Effector memory CD4-positive, alpha-beta T cell (primary cell): ENCODE results near the gene BCL11B.

Experiments used
- DNase-seq, 3 donors: peaks; one replicate each; pipeline ENCODE4 v3.0.0-alpha.2; 2020
- H3K27ac ChIP-seq: 2 replicates; pipeline ENCODE4 v1.7.0; 2013; ENCODE audit warnings: mild to moderate bottlenecking, low read length, moderate library complexity; ENCODE audit not compliant: insufficient read depth, poor library complexity, severe bottlenecking
- H3K27me3 ChIP-seq: replicated peaks from 2 replicates; pipeline ENCODE4 v1.7.0; 2013; ENCODE audit warnings: mild to moderate bottlenecking, low read length; ENCODE audit not compliant: insufficient read depth, control insufficient read depth, poor library complexity, severe bottlenecking
- H3K36me3 ChIP-seq: 2 replicates; pipeline ENCODE4 v1.7.0; 2013; ENCODE audit warnings: mild to moderate bottlenecking, low read length, moderate library complexity; ENCODE audit not compliant: control insufficient read depth, insufficient read depth
- H3K4me1 ChIP-seq: 2 replicates; pipeline ENCODE4 v1.7.0; 2013; ENCODE audit warnings: low read length, mild to moderate bottlenecking; ENCODE audit not compliant: control insufficient read depth, insufficient read depth, poor library complexity, severe bottlenecking
- H3K4me3 ChIP-seq: 2 replicates; pipeline ENCODE4 v1.7.0; 2013; ENCODE audit warnings: low read length, low read depth, mild to moderate bottlenecking; ENCODE audit not compliant: insufficient read depth, poor library complexity, severe bottlenecking
- H3K9me3 ChIP-seq: 2 replicates; pipeline ENCODE4 v1.7.0; 2013; ENCODE audit warnings: mild to moderate bottlenecking, low read length, moderate library complexity; ENCODE audit not compliant: control insufficient read depth

The BCL11B gene

DNA sequence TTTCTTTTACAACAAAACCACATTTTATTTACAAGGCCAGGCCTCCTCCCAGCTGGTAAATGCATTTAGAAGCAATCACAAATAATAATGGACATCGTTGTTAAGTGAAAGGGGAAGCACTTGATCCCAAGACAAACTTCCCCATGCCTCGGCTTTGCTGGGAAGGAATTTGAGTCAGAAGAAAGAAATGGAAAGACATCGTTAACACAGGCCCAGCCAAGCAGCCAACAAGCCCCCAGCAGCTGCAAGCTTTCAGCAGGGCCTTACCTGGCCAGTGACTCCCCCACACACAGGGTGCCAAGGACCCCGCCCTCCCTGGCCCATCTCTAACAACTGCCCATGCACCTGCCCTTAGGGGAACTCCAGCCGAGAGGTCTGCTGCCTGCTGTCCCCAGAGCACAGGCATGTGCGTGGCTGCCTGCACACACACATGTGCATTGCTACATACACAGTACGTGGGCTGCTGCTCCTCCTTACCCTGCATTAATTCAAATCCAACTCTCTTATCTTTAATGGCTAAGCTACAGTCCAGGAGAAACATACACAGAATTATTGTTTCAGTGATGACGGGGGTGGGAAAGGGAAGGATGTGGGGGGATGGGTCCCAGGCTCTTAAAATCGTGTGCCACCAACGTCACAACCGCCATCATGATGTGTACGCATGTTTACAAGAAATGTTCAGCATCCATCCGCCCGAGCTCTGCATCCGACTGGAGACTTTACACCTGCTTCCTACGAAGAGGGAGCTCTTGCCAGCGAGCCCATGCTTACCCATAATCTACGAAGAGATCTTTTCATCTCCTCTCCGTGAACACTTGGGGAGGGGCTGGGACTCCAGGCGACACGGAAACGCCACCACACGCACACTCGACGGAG, 9.8 kb downstream of the BCL11B start:
- peaks cover 90% of the 10 kb centered on the region for H3K4me1 ChIP-seq
- peak overlapping the region; percentile 58 for H3K4me3 ChIP-seq
- peak overlapping the region; percentile 97 for H3K27ac ChIP-seq
- no peaks in the 10 kb centered on the region for H3K27me3 ChIP-seq
- no peaks in the 10 kb centered on the region for H3K9me3 ChIP-seq
- peaks cover 3% of the 10 kb centered on the region for H3K36me3 ChIP-seq
- peak; percentile 68 to 85 (median 78) for DNase-seq

DNA sequence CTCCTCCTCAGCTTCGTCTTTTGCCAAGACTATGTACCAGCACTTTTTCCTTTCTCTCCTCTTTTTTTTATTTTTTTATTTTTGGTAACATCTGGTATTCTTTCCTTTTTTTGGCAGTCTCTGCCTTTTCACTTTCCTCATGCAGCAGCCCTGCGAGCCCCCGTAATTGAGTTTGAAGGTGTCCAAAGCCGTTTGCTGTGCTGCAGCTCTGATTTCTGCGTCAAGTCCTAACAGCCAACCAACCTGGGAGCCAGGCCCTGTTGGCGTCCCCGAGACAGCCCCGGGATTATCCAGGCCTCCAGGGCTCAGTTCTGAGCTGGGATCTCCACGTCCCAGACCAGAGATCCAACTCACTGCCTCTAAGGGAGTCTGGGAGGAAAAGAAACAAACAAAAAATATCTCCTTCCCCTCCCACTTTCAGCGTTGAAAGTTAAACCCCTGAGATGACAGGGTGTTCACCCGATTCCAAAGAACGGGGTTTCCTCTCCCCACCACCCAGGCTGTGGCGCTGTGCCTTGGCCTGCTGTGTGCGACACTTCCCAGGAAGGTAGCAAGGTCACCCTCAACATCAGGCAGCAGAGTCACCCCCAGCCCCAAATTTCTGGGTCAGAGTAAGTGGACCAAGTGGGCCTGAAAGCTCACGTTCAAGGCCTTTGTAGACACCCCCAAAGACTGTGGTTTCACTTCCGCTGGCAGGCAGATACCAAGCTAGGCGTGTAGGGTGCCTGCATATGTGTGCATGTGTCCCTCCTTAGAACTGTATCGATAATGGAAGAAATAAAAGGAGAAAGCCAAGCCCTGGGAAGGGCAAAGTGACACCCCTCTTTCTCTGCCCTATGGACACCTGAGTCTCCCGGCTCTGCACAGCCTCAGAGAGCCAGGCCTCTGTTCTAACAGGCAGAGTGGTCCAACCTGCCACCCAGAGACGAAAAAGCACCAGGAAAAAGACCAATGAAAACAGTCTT, 11.1 kb downstream of the BCL11B start:
- peaks cover 95% of the 10 kb centered on the region for H3K4me1 ChIP-seq
- H3K27ac ChIP-seq, result peak overlapping the region; percentile 97
- peak in 1 of 3 donors; percentile 63 for DNase-seq

DNA sequence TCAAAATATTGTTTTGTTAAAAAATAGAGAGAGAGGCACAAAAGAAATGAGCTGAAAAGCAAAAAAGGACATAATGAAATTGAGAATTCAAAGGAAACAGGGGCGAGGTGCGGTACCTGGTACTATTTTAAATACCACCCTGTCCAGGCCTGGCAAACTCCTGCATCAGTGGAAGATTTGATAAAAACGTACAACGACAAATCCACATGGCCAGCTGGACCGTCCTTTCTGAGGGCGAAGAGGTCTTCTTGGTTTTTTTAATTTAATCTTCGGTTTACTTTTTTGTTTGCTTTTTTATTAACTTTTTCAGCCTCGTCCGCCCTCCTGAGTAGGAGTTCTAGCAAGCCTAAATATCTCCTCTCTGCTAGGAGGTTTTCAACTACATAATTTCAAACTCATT, 11.9 kb downstream of the BCL11B start:
- Histone ChIP-seq H3K27ac (peak overlapping the region; percentile 97), H3K4me1 (peaks cover 94% of the 10 kb centered on the region), H3K9me3 (no peaks in the 10 kb centered on the region), H3K27me3 (no peaks in the 10 kb centered on the region), H3K36me3 (peaks cover 23% of the 10 kb centered on the region), H3K4me3 (peak overlapping the region; percentile 43)
- DNase-seq, result no peak

More for the DNA sequence above, 11.1 kb downstream of the BCL11B start:
- H3K27me3 ChIP-seq, result no peaks in the 10 kb centered on the region
- H3K36me3 ChIP-seq, result peaks cover 16% of the 10 kb centered on the region
- H3K4me3 ChIP-seq, result peak overlapping the region; percentile 43
- H3K9me3 ChIP-seq, result no peaks in the 10 kb centered on the region

DNA sequence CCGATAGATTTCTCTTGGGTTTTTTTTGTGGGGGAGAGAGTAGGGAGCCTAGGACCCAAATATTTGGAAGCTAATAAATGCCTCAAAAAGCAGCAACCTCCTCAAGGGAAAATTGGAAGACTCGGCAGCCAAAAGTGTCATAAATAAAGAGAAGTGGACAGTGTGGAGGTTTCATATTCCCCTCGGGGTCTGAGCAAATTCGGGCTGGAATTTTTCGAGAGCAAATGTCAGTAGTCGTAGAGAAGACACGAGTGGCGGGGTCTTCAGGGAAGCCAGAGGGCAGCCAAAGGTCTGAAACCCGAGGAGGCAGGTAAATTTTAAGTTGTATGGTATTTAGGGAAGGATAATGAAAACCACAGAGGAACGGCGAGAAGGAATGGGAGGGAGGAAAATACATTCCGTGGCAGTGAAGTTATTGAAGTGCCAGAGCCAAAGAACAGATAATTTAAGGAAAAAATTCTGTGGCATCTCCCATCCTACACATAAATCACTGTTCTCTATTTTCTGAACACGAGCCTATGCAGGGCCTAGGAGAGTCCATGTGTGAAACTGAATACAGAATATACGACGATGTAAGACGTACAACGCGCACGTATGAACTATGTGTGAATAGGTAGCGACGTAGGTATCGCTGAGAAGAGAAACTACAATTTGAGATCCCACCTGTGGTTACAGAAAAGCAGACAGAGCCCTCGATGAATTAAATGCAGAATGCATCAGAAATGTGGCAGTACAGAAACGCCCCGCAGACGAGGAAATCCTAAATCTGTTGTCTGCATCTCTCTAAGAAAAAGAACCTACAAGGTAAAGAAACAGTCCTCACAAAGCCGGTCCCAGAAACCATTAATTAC, 12.9 kb downstream of the BCL11B start:
- no peaks in the 10 kb centered on the region for H3K9me3 ChIP-seq
- peaks cover 31% of the 10 kb centered on the region for H3K36me3 ChIP-seq
- DNase-seq, result peak in 1 of 3 donors; percentile 63
- peak overlapping the region; percentile 43 for H3K4me3 ChIP-seq
- H3K27me3 ChIP-seq, result no peaks in the 10 kb centered on the region
- H3K27ac ChIP-seq, result peak overlapping the region; percentile 97
- peaks cover 91% of the 10 kb centered on the region for H3K4me1 ChIP-seq

DNA sequence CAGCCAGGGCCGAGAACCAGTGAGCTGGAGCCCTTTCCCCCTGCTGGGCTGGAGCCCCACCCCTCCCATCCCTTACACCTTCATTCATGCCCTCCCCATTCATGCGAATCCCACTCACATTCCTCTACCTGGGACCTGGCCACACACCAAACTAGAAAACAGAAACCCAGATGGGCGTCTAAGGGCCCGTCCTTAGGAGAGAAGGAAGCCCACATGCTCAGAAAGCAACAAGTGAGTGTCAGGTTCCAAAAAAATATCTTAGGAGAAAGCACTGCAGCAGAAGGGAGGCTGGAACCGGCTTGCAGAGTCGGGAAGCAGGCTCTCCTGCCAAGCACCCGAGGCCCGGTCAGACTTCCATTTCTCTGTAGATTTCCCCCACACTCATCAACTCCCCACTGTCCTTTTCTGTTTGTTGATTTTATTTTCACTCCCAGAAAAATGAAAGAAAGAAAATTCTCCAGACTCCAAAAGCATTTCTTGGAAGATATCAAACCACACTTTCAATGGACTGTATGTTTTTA, 13.6 kb downstream of the BCL11B start:
- Histone ChIP-seq H3K9me3 (no peaks in the 10 kb centered on the region), H3K36me3 (peaks cover 38% of the 10 kb centered on the region), H3K27me3 (no peaks in the 10 kb centered on the region), H3K4me1 (peaks cover 92% of the 10 kb centered on the region), H3K27ac (peak overlapping the region; percentile 97), H3K4me3 (peak overlapping the region; percentile 43)
- no peak for DNase-seq

DNA sequence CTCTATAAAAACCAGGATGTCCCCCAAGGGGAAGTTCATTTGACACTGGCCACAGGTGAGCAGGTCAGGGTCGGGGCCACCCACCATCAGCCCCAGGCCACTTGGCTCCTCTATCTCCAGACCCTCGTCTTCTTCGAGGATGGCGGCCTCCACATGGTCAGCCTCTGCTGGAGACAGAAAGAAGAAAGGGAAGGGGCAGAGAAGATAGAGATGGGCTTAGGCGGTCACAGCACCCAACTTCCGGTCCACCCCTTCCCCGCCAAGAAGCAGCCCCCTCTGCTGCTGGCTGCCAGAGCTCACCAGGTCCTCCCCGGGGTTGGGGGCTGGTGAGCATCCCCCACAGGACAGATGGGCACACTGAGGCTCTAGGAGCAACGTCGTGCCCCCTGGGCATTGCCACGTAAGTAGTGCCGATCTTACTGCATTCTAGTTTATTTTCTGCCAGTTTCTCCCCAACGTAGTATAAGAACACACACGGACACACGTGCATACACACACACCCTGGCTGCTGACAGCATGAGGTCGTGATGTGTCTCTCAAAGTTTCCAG, 14.2 kb downstream of the BCL11B start:
- H3K9me3 ChIP-seq, result no peaks in the 10 kb centered on the region
- no peak for DNase-seq
- H3K4me1 ChIP-seq, result peaks cover 92% of the 10 kb centered on the region
- no peaks in the 10 kb centered on the region for H3K27me3 ChIP-seq
- peaks cover 40% of the 10 kb centered on the region for H3K36me3 ChIP-seq
- H3K4me3 ChIP-seq, result peak overlapping the region; percentile 43
- peak overlapping the region; percentile 97 for H3K27ac ChIP-seq

DNA sequence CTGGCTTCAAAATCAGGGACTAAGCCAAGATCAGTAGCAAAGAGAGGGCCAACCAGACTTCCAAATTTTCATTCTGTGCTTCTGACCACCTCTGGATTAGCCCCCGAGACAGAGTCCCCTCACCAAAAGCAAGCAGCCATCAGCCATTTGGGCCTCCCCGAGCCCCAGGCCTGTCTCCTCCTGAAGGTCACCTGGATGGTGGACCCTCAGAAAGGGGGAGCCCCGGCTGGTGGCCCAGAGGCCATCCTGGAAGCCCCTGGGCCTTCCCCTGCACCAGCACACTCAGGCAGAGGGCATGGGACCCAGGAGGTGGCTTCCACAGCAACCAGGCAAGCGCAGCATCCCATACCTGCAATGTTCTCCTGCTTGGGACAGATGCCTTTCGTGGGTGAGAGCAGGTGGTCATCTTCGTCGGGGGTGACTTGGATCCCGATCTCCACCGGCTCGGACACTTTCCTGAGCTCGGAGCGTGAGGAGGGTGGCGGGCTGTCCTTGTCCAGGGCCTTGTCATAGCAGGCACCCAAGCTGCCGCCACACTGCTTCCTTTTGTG, 14.8 kb downstream of the BCL11B start:
- Histone ChIP-seq H3K4me1 (peaks cover 94% of the 10 kb centered on the region), H3K4me3 (peak overlapping the region; percentile 43), H3K27ac (peak overlapping the region; percentile 97), H3K36me3 (peaks cover 46% of the 10 kb centered on the region), H3K27me3 (no peaks in the 10 kb centered on the region), H3K9me3 (no peaks in the 10 kb centered on the region)
- DNase-seq, result peak in 1 of 3 donors; percentile 0

DNA sequence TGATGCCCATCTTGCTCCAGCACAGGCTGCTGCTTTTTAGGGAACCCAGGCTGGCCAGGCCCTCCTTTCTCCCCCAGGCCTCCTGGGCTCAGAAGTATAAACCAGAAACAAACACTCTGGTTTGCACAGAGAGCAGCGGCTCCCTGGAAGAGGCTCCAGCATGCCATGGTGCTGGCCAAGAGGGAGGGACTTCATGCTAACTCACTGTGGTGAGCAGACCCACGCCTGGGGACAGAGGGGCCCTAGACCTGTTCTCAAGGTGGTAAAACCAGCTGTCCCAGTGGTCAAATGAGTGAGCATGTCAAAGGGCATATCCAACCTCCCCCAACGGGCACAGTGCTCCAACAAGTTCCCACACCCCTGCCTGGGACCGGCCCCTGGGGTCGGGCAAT, 15.5 kb downstream of the BCL11B start:
- Histone ChIP-seq H3K4me1 (peaks cover 93% of the 10 kb centered on the region), H3K27ac (peak overlapping the region; percentile 97), H3K27me3 (no peaks in the 10 kb centered on the region), H3K4me3 (peak overlapping the region; percentile 43), H3K36me3 (peaks cover 53% of the 10 kb centered on the region), H3K9me3 (no peaks in the 10 kb centered on the region)
- no peak for DNase-seq
